ENCODE results near the gene DERA.

Gene DERA

DNA sequence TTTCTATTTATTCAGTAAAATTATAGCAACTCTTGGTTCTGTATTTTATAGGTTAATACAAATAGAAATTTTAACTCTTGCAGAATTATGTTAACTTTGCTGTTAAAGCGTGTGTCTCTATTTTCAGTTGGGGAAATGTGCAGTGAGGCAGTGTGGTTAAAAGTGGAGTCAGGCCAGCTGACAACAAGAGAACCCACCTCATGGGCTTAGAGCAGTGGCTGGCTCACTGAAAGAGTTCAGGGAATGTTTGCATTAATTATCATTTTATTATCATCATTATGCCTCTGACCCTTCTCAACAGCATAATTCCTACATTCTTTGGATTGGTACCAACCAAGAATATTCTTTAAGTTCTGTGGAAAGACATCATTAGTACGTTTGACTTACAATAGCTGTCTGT, 163.8 kb downstream of the DERA start:
- Histone ChIP-seq H3K4me1 (ENCODE audit: control insufficient read depth, insufficient read depth, low read length) (no peaks in the 10 kb centered on the region), H3K9ac (ENCODE audit: low read length) (no peak overlapping the region), H3K27ac (ENCODE audit: low read depth, low read length) (no peak overlapping the region), H3K4me3 (ENCODE audit: low read length) (no peak overlapping the region), H3K36me3 (ENCODE audit: control insufficient read depth, insufficient read depth, low read length) (no peaks in the 10 kb centered on the region), H3K27me3 (ENCODE audit: control insufficient read depth, insufficient read depth, low read length) (no peaks in the 10 kb centered on the region)

GRCh38 chr12:16075887-16076286, 164.8 kb downstream of the DERA start:
- no peaks in the 10 kb centered on the region for H3K27me3 ChIP-seq (ENCODE audit: control insufficient read depth, insufficient read depth, low read length)
- no peaks in the 10 kb centered on the region for H3K36me3 ChIP-seq (ENCODE audit: control insufficient read depth, insufficient read depth, low read length)
- H3K27ac ChIP-seq (ENCODE audit: low read depth, low read length): no peak overlapping the region
- no peak overlapping the region for H3K9ac ChIP-seq (ENCODE audit: low read length)
- no peak overlapping the region for H3K4me3 ChIP-seq (ENCODE audit: low read length)
- H3K4me1 ChIP-seq (ENCODE audit: control insufficient read depth, insufficient read depth, low read length): no peaks in the 10 kb centered on the region

GRCh38 chr12:16076557-16076956, 165.4 kb downstream of the DERA start:
- no peaks in the 10 kb centered on the region for H3K4me1 ChIP-seq (ENCODE audit: control insufficient read depth, insufficient read depth, low read length)
- H3K4me3 ChIP-seq (ENCODE audit: low read length): no peak overlapping the region
- H3K36me3 ChIP-seq (ENCODE audit: control insufficient read depth, insufficient read depth, low read length): no peaks in the 10 kb centered on the region
- no peak overlapping the region for H3K27ac ChIP-seq (ENCODE audit: low read depth, low read length)
- no peak overlapping the region for H3K9ac ChIP-seq (ENCODE audit: low read length)
- H3K27me3 ChIP-seq (ENCODE audit: control insufficient read depth, insufficient read depth, low read length): no peaks in the 10 kb centered on the region

GRCh38 chr12:16076970-16077522, 165.9 kb downstream of the DERA start:
- no peaks in the 10 kb centered on the region for H3K4me1 ChIP-seq (ENCODE audit: control insufficient read depth, insufficient read depth, low read length)
- no peak overlapping the region for H3K9ac ChIP-seq (ENCODE audit: low read length)
- H3K4me3 ChIP-seq (ENCODE audit: low read length): no peak overlapping the region
- no peaks in the 10 kb centered on the region for H3K27me3 ChIP-seq (ENCODE audit: control insufficient read depth, insufficient read depth, low read length)
- no peak overlapping the region for H3K27ac ChIP-seq (ENCODE audit: low read depth, low read length)
- H3K36me3 ChIP-seq (ENCODE audit: control insufficient read depth, insufficient read depth, low read length): no peaks in the 10 kb centered on the region

DNA sequence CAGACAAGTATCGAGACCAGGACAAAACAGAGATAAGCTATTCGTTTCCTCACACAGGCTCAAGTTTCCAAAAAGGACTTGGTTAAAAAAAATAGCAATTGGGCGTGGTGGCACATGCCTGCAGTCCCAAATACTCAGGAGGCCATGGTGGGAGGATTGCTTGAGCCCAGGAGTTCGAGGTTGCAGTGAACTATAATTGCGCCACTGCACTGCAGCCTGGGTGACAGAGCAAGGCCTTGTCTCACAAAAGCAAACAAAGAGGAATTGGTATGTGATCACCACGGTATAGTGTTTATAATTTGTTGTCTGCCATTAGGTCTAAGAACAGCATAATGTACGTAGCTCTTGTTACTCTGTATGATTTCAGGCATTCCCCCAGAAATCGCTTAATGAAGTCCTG, 175.3 kb downstream of the DERA start:
- Histone ChIP-seq H3K36me3 (ENCODE audit: control insufficient read depth, insufficient read depth, low read length) (no peaks in the 10 kb centered on the region), H3K27me3 (ENCODE audit: control insufficient read depth, insufficient read depth, low read length) (no peaks in the 10 kb centered on the region), H3K27ac (ENCODE audit: low read depth, low read length) (no peak overlapping the region), H3K4me3 (ENCODE audit: low read length) (no peak overlapping the region), H3K4me1 (ENCODE audit: control insufficient read depth, insufficient read depth, low read length) (no peaks in the 10 kb centered on the region), H3K9ac (ENCODE audit: low read length) (no peak overlapping the region)

GRCh38 chr12:16086942-16087341, 175.8 kb downstream of the DERA start:
- H3K4me1 ChIP-seq (ENCODE audit: control insufficient read depth, insufficient read depth, low read length): no peaks in the 10 kb centered on the region
- H3K27ac ChIP-seq (ENCODE audit: low read depth, low read length): no peak overlapping the region
- no peaks in the 10 kb centered on the region for H3K27me3 ChIP-seq (ENCODE audit: control insufficient read depth, insufficient read depth, low read length)
- H3K9ac ChIP-seq (ENCODE audit: low read length): no peak overlapping the region
- H3K36me3 ChIP-seq (ENCODE audit: control insufficient read depth, insufficient read depth, low read length): no peaks in the 10 kb centered on the region
- H3K4me3 ChIP-seq (ENCODE audit: low read length): no peak overlapping the region

Data from rectal smooth muscle tissue (tissue), 1 donor.